ENCODE results near the gene SIPA1L3.

Gene SIPA1L3

DNA sequence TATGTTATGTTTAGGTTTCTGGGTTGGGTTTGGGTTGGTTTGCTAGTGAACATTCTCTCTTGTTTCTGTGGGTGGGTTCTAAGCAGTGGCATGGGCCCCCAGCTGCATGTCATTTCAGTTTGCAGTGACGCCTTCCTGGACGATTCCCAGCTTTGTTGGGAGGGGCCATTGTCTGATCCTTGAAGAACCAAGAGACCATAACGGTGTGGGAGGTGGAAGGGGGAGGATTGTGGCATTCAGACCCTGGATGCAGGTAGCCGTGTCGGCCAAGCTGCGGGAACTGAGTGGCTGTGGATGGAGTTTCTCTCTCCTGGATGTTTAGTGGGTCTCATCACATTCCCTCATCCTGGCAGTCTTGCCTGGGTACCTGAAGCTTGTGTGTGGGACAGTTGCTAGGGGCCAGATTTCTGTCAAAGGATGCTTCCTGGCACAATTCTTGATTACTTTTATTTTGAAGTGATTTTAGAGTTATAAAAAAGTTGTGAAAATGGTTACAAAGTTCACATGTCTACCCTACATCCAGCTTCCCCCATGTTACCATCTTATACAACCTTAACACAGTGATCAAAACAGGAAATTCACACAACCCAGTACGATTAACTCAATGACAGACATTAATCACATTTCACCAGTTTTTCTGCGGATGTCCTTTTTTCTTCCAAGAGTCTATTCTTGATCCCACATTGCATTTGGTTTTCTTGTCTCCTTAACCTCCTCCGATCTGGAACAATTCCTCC, 123.8 kb downstream of the SIPA1L3 start:
- TF ChIP-seq, protein P1, sequence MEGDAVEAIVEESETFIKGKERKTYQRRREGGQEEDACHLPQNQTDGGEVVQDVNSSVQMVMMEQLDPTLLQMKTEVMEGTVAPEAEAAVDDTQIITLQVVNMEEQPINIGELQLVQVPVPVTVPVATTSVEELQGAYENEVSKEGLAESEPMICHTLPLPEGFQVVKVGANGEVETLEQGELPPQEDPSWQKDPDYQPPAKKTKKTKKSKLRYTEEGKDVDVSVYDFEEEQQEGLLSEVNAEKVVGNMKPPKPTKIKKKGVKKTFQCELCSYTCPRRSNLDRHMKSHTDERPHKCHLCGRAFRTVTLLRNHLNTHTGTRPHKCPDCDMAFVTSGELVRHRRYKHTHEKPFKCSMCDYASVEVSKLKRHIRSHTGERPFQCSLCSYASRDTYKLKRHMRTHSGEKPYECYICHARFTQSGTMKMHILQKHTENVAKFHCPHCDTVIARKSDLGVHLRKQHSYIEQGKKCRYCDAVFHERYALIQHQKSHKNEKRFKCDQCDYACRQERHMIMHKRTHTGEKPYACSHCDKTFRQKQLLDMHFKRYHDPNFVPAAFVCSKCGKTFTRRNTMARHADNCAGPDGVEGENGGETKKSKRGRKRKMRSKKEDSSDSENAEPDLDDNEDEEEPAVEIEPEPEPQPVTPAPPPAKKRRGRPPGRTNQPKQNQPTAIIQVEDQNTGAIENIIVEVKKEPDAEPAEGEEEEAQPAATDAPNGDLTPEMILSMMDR (IDR thresholded peaks at IDR 0.05; ENCODE audit: low read depth, low read length): no peak
- DNase-seq (ENCODE audit: low read depth in 2 of 2): no peak
- no peak overlapping the region for H3K4me3 ChIP-seq (replicated peaks in 1 of 2; ENCODE audit: low read depth in 2 of 2, low read length in 2 of 2)

DNA sequence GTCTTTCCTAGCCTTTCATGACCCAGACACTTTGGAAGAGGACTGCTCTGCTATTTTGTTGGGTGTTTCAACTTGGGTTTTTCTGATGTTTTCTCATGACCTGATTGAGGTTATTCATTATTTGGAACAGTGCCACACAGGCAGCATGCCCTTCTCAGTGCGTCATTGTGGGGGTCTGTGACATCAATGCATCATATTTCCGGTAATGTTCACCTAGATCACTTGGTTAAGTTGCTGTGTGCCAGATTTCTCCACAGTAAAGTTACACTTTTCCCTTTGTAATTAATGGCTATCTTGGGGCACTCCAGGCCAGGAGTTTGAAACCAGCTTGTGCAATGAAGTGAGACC, 124.4 kb downstream of the SIPA1L3 start:
- peak; percentile 79 to 98 for DNase-seq (ENCODE audit: low read depth in 2 of 2)
- H3K4me3 ChIP-seq (replicated peaks in 1 of 2; ENCODE audit: low read depth in 2 of 2, low read length in 2 of 2): no peak overlapping the region
- TF ChIP-seq, protein P1 (IDR thresholded peaks at IDR 0.05; ENCODE audit: low read depth, low read length): no peak

DNA sequence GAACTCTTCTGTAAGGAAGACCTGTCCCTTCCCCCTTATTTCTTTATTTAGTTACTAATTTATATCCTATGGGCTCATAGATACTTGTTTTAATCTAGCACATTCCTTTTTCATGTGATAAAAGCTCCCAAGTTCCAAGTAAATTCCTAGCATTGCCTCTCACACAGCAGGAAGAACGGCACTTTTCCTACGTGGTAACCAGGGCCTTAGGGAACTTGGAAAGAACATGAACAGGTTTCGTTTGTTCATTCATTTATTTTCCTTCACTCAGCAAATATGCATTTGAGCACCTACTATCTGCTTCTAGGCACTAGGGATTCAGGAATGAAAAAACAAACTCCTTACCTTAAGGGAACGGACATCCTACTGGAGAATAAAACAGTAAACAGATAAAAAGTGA, 125.1 kb downstream of the SIPA1L3 start:
- no peak overlapping the region for H3K4me3 ChIP-seq (replicated peaks in 1 of 2; ENCODE audit: low read depth in 2 of 2, low read length in 2 of 2)
- DNase-seq (ENCODE audit: low read depth in 2 of 2): peak; percentile 36 to 73
- TF ChIP-seq, protein P1 (IDR thresholded peaks at IDR 0.05; ENCODE audit: low read depth, low read length): no peak

DNA sequence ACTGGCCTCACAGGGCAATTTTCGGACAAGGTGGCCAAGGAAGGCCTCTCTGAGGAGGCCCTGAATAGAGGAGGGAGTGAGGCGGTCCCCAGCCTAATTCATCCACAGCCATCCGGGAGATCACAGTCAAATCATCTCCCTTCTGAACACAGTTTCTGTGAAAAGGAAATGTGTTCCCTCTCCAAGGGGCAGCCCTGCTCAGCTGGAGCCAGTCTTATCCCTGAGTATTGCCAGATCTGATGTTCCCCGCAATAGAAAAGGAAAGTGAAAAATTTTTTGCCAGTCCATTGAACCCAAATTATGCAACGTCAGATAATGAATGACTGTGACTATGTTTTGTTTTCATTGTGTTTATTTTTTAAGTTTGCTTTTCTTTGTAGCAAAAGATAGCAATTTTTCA, 125.9 kb downstream of the SIPA1L3 start:
- TF ChIP-seq, protein P1 (IDR thresholded peaks at IDR 0.05; ENCODE audit: low read depth, low read length): no peak
- DNase-seq (ENCODE audit: low read depth in 2 of 2): peak; percentile 48 to 63
- H3K4me3 ChIP-seq (replicated peaks in 1 of 2; ENCODE audit: low read depth in 2 of 2, low read length in 2 of 2): no peak overlapping the region

DNA sequence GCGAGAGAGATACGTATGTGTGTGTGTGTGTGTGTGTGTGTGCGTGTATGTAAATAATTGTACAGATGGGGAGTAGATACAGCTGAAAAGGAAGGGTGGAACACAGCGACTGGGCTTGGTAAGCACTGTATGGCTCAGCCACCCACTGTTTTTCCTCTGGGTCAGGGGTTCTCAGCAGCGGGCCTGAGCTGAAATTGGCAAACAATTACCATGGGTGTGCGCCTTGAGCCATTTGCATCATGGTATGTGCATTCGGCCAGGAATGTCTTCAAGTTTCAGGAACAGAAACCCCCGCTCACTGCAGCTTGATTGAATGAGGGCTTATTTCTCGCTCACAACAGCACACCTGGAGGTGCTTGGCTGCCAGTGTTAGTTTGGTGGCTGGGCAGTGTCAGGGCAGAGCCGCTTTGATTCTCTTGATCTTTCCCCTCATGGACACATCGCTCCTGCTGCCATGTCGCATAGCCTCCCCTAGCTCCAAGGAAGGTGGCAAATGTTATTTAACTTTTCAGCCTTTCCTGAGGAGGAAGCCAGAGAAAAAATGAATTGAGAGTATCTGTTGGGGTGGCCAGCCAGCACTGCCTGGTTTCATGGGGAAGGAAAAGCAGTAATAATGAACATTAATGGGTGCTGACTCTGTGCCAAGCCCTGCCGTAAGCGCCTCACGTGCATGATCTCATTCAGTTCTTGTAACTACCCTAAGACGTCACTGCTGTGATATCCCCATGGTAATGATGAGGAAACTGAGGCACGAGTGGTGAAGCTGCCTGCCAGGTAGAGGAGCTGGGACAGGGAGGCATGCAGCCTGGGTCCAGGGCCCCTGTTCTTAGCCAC, 126.9 kb downstream of the SIPA1L3 start:
- peak in 1 of 2 donors; percentile 36 for DNase-seq (ENCODE audit: low read depth in 2 of 2)
- no peak overlapping the region for H3K4me3 ChIP-seq (replicated peaks in 1 of 2; ENCODE audit: low read depth in 2 of 2, low read length in 2 of 2)
- TF ChIP-seq, protein P1 (IDR thresholded peaks at IDR 0.05; ENCODE audit: low read depth, low read length): no peak

DNA sequence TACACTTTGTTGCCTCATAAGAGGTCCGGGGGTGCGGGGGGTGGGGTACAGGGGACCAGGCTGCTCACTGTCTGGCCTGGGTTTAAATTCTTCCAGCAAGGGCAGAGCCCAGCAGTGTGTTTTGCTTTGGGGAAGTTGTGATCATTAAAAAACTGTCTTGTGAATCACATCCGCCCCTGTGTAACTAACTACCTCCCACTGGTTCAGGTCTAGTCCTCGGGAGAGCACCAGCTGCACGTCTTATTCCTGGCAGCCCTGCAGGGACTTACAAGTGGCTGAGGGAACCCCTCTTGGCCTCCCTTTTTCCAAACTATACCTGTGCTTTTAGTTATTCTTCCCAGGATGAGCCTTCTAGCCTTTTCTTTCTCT, 127.5 kb downstream of the SIPA1L3 start:
- TF ChIP-seq, protein P1 (IDR thresholded peaks at IDR 0.05; ENCODE audit: low read depth, low read length): no peak
- H3K4me3 ChIP-seq (replicated peaks in 1 of 2; ENCODE audit: low read depth in 2 of 2, low read length in 2 of 2): no peak overlapping the region
- peak in 1 of 2 donors; percentile 80 for DNase-seq (ENCODE audit: low read depth in 2 of 2)

Measured in cardiac fibroblast (primary cell).